Right cardiac atrium (tissue), 5 donors: ENCODE data around the gene IGFLR1. TPM values are rescaled to one million over a fixed set of nuclear protein-coding genes. Genes with fewer than 3 reads are reported as not detected.

Source experiments
- ATAC-seq, 2 donors: fragments of 200-7000 bp; cut with Tn5 transposase; one replicate each; pipeline versions ENCODE4 v1.8.0 to v1.9.1; 2020; ENCODE audit warnings: moderate library complexity in 2 of 2, mild to moderate bottlenecking in 1 of 2
- DNase-seq, 3 donors: peaks; one replicate each; pipeline ENCODE4 v3.0.0-alpha.2; 2020
- H3K27ac ChIP-seq: one replicate; pipeline ENCODE4 v1.5.1; 2013; ENCODE audit warnings: mild to moderate bottlenecking, low read length, control low read depth, moderate library complexity
- H3K27me3 ChIP-seq: one replicate; pipeline ENCODE4 v1.6.1; 2013; ENCODE audit not compliant: control insufficient read depth, insufficient read depth
- H3K4me1 ChIP-seq: one replicate; pipeline ENCODE4 v1.6.1; 2013; ENCODE audit warnings: low read length; ENCODE audit not compliant: control insufficient read depth, insufficient read depth
- H3K4me3 ChIP-seq: one replicate; pipeline ENCODE4 v1.5.1; 2013; ENCODE audit warnings: low read length, control low read depth
- H3K9me3 ChIP-seq: one replicate; pipeline ENCODE4 v1.6.1; 2013; ENCODE audit warnings: low read length; ENCODE audit not compliant: control insufficient read depth
- WGBS: extraction: QIAGEN DNeasy Blood & Tissue Kit; methylation state at CpG from one replicate; pipeline ENCODE4 v1.1.7; 2013; 5-methylcytosine and 5-hydroxymethylcytosine counted together
- intact Hi-C, 4 donors: fragments of 100-400 bp; cut with DNase I; formaldehyde crosslinking; loops; one replicate each; pipeline versions ENCODE4 v1.11.0 to v1.14.0; 2022 to 2023
- polyA plus RNA-seq: library from polyadenylated mRNA; stranded (reverse); fragments of 200-250 nt; gene quantifications from one replicate; pipeline ENCODE4 v1.2.3, GENCODE V29; 2013
- total RNA-seq, 4 donors: library from RNA; stranded (reverse); fragmentation: NEBNext Ultra II Directional; extraction: Animal tissue kit (Norgen Biotek cat#: 25700); gene quantifications; one replicate each; pipeline ENCODE4 v1.2.1, GENCODE V29; 2021
- donor health status: healthy with polysubstance abuse.
- donor health status: DM: no; HTN: yes; CAD: no.
- donor health status: DM: no; HTN: no; CAD: no.
- donor health status: DM: no; HTN: yes; CAD: no; lungs with severe emphysema.
- donor health status: DM: yes; HTN: yes; CAD: no.

Gene IGFLR1
- total and polyA plus RNA-seq, 5 donors: 1.8 to 6.3 (median 4.7) TPM

DNA sequence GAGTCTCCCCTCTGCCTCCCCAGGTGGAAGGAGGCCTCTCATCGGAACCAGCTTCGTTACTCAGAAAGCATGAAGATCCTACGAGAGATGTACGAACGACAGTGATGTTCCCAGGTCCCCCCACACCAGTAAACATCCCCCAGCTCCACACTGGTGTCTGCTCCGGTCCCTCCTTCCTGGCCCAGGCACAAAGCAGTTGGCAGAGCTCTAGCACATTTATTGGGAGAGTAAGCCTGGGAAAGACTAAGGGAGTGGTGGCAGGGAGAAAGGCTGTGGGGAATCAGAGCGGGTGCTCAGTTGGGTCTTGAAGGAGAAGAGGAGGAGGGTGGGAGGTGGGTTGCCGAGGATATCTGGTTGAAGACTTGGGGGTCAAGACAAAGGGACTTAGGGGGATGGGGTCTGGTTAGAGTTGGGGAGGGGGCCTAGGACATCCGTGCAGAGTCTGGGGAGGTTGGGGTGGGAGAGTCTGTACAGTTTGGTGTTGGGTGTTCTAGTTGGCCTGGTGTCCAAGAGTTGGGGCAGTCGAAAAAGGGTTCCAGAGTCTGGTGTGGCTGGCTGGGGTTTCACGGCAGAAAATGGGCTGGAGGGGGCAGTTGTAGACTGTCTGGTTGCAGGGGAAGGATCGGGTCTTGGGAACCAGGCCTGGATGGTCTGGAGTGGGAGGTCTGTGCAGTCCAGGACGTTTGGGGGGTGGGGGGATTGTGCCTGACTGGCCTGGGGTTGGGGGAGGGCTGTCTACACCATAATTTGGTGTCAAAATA, 12.3 kb upstream of the IGFLR1 start:
- Histone ChIP-seq H3K4me3 (no peak overlapping the region), H3K4me1 (peaks cover 2% of the 10 kb centered on the region), H3K27me3 (no peaks in the 10 kb centered on the region), H3K27ac (peak overlapping the region; percentile 95), H3K9me3 (no peaks in the 10 kb centered on the region)
- DNase-seq (peak in 1 of 3 donors; percentile 67), ATAC-seq (no peak)
- intact Hi-C loops: loop anchor here in 1 of 4 donors (10.0 kb wide), 1 partner anchor 180 kb away; the partner anchor contains the start of gene LRFN3
- WGBS: 77% methylated on average over 13 of the region's 13 CpGs

DNA sequence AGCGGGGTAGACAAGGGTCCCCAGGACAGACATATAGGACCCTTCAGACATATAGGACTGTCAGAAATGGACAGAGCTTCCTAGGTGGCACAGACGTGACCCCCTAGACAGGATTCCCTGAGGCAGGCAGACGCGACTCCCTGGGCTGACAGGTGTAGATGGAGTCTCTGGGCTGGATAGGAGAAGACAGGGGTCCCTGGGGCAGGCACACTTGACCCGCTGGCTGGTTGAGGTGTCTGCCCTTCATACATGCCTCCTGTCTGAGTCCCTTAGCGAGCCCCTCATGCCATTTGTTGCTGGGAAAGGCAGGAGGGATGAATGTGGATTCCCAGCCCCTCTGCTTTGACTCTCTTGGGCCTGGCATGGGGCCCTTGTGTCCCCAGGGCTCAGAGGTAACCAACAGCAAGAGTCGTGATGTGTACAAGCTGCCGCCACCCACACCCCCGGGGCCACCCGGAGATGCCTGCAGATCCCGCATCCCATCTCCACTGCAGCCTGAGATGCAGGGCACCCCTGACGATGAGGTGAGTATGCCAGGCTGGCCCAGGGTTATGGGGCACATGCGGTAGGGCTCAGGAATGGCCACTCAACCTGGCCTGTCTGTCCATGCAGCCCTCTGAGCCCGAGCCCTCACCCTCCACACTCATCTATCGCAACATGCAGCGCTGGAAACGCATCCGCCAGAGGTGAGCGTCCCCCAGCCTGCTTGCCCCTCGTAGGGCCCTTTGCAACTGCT, 11.6 kb upstream of the IGFLR1 start:
- no peak overlapping the region for H3K4me3 ChIP-seq
- peaks cover 2% of the 10 kb centered on the region for H3K4me1 ChIP-seq
- H3K27me3 ChIP-seq: no peaks in the 10 kb centered on the region
- H3K9me3 ChIP-seq: no peaks in the 10 kb centered on the region
- DNase-seq: peak in 1 of 3 donors; percentile 58
- ATAC-seq: no peak
- 87% methylated on average over 20 of the region's 20 CpGs for WGBS
- intact Hi-C loops: loop anchor here in 1 of 4 donors (10.0 kb wide), 1 partner anchor 181 kb away; the partner anchor contains the start of gene LRFN3
- no peak overlapping the region for H3K27ac ChIP-seq

DNA sequence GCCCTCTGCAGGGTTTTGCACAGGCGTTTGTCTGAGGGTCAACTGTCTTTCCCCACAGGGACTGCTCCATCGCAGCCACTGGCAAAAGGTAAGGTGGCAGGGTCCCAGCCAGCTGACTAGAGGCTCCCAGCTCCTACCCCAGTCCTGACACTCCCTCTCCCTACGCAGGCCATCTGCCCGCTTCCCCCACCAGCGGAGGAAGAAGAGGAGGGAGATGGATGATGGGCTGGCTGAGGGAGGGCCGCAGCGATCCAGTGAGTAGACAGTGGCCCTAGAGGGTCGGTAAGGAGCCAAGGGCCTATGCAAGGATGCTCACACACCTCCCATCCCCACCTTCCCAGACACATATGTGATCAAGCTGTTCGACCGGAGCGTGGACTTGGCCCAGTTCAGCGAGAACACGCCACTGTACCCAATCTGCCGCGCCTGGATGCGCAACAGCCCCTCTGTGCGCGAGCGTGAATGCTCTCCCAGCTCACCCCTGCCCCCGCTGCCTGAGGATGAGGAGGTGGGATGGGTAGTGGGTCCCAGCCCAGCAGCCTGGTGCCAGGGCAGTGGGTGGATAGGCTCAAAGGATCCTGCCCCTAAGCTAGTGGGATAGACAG, 10.6 kb upstream of the IGFLR1 start:
- Histone ChIP-seq H3K27ac (no peak overlapping the region), H3K4me1 (peaks cover 2% of the 10 kb centered on the region), H3K4me3 (no peak overlapping the region), H3K9me3 (no peaks in the 10 kb centered on the region), H3K27me3 (no peaks in the 10 kb centered on the region)
- no peak for ATAC-seq
- peak in 2 of 3 donors; percentile 51 to 53 for DNase-seq
- WGBS: 93% methylated on average over 20 of the region's 20 CpGs
- intact Hi-C loops: loop anchor here in 1 of 4 donors (10.0 kb wide), 1 partner anchor 182 kb away; the partner anchor contains the start of gene LRFN3

DNA sequence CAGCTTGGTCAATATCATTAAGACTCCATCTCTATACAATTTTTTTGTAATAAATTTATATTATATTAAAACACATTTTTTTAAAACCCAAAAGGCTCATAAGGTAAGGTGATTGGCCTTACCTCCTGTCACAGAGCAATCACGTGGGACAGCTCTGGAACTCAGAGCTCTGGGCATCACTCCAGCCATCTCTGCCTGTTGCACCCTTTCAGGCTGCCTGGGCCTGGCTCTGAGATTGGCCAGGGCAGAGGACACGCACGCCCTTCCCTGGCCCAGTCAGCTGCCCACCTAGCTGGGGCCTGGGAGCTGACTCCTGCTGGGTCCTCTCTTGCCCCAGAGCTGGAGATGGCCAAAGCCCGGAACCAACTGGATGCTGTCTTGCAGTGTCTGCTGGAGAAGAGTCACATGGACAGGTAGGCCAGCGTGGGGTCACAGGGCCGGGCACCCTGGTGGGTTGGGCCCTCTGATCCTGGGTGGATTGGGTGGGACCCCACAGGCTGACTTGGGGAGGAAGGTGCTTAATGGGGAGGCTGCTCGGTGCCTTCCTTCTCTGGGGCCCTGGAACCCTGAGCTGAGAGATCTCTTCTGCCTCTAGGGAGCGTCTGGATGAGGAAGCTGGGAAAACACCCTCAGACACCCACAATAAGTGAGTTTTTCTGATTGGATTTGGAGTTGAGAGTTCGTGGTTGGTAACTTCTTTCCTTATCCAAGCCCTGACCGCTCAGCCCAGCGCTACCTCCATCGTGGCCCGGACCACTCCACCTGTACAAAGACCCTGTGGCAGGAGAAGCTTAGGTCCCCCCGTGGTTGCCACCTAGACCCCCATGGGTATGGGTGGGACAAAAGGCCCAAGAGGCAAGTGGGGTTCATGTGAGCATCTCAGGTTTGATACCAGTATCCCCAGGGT, 9.8 kb upstream of the IGFLR1 start:
- H3K4me3 ChIP-seq: no peak overlapping the region
- intact Hi-C loops: loop anchor here in 1 of 4 donors (10.0 kb wide), 1 partner anchor 183 kb away; the partner anchor contains the start of gene LRFN3
- H3K4me1 ChIP-seq: peaks cover 2% of the 10 kb centered on the region
- ATAC-seq: no peak
- no peaks in the 10 kb centered on the region for H3K9me3 ChIP-seq
- H3K27ac ChIP-seq: no peak overlapping the region
- DNase-seq: peak in 1 of 3 donors; percentile 51
- 88% methylated on average over 14 of the region's 14 CpGs for WGBS
- no peaks in the 10 kb centered on the region for H3K27me3 ChIP-seq

DNA sequence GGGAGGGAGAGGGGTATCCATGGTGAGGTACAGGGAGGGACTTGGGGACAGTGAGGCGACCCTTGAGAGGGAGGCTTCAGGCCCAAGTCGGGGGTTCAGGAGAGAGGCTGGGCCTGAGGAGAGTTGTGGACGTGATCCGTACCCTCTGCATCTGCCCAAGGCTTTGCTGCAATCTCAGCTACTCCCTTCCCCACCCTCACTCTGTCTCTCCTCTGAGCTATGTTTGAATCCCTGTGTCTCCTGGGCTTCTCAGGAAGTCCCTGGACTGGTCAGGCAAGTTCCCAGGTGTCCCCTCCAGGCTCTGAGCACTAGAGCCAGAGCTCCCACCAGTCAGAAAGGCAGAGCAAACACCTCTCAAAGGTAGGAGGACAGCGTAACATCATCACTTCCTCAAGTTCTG, 7.9 kb upstream of the IGFLR1 start:
- Histone ChIP-seq H3K27ac (no peak overlapping the region), H3K27me3 (no peaks in the 10 kb centered on the region), H3K4me1 (peaks cover 2% of the 10 kb centered on the region), H3K4me3 (no peak overlapping the region), H3K9me3 (no peaks in the 10 kb centered on the region)
- 89% methylated on average over 5 of the region's 5 CpGs for WGBS
- DNase-seq (no peak), ATAC-seq (no peak)
- intact Hi-C loops: loop anchor here in 1 of 4 donors (10.0 kb wide), 1 partner anchor 185 kb away; the partner anchor contains the start of gene LRFN3

DNA sequence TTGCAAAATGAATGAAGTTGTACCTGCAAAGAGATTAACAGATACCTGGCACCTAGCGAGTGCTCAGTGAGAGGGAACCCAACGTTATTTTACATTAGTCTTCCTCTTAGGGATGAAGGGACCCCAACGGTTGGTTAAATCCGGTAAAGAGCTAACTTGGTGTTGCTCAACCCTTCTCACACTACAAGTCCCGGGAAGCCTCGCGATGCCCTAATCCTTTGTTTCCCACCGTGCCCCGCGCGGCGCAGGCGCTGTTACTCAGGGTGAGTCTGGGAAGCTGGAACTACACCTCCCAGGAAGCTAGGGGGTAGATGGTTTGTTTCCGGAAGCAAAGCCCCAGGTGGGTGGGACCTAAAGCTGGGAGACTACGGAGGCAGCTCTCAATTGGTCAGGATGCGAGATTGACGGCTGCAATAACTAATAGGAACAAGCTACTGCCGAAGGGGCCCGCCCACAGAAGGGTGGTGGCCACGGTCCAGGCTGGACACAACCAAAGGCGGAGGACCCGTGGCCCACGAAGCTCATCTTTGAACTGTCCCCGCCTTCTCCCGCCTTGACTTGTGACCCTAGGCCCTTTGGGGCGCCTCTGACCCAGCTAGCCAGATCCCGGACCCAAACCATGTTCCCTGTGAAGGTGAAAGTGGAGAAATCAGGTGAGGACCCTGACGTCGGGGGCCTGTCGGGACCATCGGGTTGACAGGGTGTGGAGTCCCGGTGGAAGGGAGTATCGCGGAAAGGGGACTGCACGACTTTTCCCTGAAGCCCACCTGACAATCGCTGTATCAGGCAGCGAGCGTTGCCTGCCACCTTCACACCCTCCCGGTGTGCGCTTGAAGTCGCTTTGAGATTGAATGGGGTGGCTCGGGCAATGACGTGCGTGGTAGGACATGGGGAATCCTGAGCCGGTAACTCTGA, 6.1 kb upstream of the IGFLR1 start, which contains the start of gene LIN37:
Gene LIN37 (plus strand): TSS at position 471 of the 915 bp plus-strand sequence. CDS start 149 bp downstream, at position 620.
- intact Hi-C loops: no loop called here
- Histone ChIP-seq H3K27ac (peak within 1 kb of the TSS; percentile 61), H3K4me1 (peaks cover 4% of the 10 kb centered on the region), H3K27me3 (no peaks in the 10 kb centered on the region), H3K4me3 (peak within 1 kb of the TSS; percentile 92), H3K9me3 (no peaks in the 10 kb centered on the region)
- under 1% methylated on average over 45 of the region's 45 CpGs for WGBS
- ATAC-seq (peak; percentile 88 to 92), DNase-seq (peak; percentile 99)

DNA sequence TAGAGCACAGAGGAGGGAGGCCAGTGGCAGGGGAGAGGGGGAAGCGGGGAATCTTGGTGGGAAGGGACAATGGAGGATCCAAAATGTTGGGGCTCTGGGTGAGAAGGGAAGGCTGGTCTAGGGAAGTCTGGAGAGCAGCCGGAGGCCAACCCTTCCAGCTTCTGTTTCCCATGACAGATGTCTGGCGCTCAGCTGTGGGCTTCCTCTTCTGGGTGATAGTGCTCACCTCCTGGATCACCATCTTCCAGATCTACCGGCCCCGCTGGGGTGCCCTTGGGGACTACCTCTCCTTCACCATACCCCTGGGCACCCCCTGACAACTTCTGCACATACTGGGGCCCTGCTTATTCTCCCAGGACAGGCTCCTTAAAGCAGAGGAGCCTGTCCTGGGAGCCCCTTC, 4.3 kb upstream of the IGFLR1 start:
- Histone ChIP-seq H3K27me3 (no peaks in the 10 kb centered on the region), H3K9me3 (no peaks in the 10 kb centered on the region), H3K4me3 (no peak overlapping the region), H3K4me1 (peaks cover 4% of the 10 kb centered on the region), H3K27ac (no peak overlapping the region)
- intact Hi-C loops: no loop called here
- DNase-seq (peak in 1 of 3 donors; percentile 49), ATAC-seq (no peak)
- WGBS: 82% methylated on average over 5 of the region's 5 CpGs

DNA sequence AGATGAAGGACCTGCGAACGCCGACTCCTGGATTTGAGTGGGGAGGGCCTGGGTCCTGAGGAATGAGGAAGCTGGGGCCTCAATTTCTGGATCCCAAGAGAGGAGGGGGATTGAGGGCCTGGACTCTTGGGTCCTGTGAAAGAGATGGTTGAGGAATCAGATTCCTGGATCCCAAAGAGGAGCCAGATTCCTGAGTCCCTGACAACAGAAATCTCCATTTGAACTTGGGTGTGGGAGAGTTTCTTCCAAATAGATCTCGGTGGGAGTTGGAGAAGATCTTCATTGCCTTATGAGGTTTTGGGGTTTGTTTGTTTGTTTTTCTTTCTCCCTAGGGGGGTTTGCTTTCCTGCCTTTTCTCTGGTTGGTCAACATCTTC, 3.8 kb upstream of the IGFLR1 start:
- no peaks in the 10 kb centered on the region for H3K27me3 ChIP-seq
- peak overlapping the region; percentile 78 for H3K4me3 ChIP-seq
- no peaks in the 10 kb centered on the region for H3K9me3 ChIP-seq
- ATAC-seq: no peak
- no peak for DNase-seq
- peaks cover 4% of the 10 kb centered on the region for H3K4me1 ChIP-seq
- 2% methylated on average over 4 of the region's 4 CpGs for WGBS
- no peak overlapping the region for H3K27ac ChIP-seq
- intact Hi-C loops: no loop called here

DNA sequence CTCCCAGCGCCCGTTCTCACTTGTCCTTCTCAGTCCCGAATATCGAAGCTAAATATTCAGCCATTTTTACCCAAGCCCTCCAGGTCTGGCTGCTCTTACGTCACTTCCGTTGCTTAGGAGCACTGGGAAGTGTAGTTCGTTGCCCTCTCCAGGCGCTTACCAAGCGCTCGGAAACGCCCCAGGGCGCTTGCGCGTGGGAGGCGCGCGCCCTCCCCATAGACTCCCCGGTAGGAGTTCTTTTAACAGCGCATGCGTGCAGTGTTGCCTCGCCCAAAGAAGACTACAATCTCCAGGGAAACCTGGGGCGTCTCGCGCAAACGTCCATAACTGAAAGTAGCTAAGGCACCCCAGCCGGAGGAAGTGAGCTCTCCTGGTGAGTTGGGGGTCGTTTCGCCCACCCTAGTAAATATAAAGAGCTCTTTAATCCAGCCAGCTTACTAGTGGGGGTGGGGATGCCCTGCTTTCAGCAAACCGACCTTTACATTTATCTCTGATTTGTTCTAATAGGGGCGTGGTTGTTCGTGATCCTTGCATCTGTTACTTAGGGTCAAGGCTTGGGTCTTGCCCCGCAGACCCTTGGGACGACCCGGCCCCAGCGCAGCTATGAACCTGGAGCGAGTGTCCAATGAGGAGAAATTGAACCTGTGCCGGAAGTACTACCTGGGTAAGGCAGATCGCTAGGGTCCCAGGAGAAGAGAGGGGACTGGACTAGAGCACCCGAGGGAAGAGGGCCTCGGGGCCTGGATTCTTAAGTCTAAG, 3.3 kb upstream of the IGFLR1 start, which contains the start of the genes PSENEN and U2AF1L4:
Gene PSENEN (plus strand): TSS at position 324 of the 759 bp plus-strand sequence. CDS start 280 bp downstream, at position 604.
Gene U2AF1L4 (minus strand): TSS at position 91 of the 759 bp plus-strand sequence. CDS start 27 bp downstream, at position 64.
- peak within 1 kb of the TSS; percentile 97 for H3K27ac ChIP-seq

More for the DNA sequence above, 3.3 kb upstream of the IGFLR1 start, which contains the start of the genes PSENEN and U2AF1L4:
- no peaks in the 10 kb centered on the region for H3K9me3 ChIP-seq
- DNase-seq (peak; percentile 98 to 99 (median 99)), ATAC-seq (peak; percentile 86 to 88)
- WGBS: under 1% methylated on average over 40 of the region's 40 CpGs
- H3K27me3 ChIP-seq: no peaks in the 10 kb centered on the region
- H3K4me1 ChIP-seq: peaks cover 4% of the 10 kb centered on the region
- intact Hi-C loops: no loop called here
- H3K4me3 ChIP-seq: peak within 1 kb of the TSS; percentile 95
